H1 (cell line): ENCODE data around the gene CRTAP. TPM values are rescaled to one million over a fixed set of nuclear protein-coding genes. Genes with fewer than 3 reads are reported as not detected.

Experiments
- CTCF ChIA-PET: fragments of 300-600 bp; sonication (Branson Sonifier 250); formaldehyde crosslinking; loops from one replicate; lab custom pipeline; 2021; ENCODE audit not compliant: partially characterized antibody; lab: Charles Lee
- POLR2A ChIA-PET: fragments of 300-600 bp; sonication (Branson Sonifier 250); formaldehyde crosslinking; loops from one replicate; lab custom pipeline; 2021; ENCODE audit warnings: inconsistent platforms; ENCODE audit not compliant: partially characterized antibody; lab: Charles Lee
- DNase-seq, 2 experiments: peaks; one replicate each; pipeline versions ENCODE4 v3.0.0 to v3.0.0-alpha.2; 2010 to 2022; ENCODE audit warnings: low spot score in 2 of 2, low read depth in 1 of 2, mixed read lengths in 1 of 2
- FAIRE-seq: peaks from 2 replicates; lab custom pipeline; 2011; peaks lifted over from hg19 to GRCh38; lab: Jason Lieb, UNC
- H2AFZ ChIP-seq: 2 replicates; pipeline ENCODE4 v1.8.1; 2012; ENCODE audit warnings: low read length, inconsistent platforms
- H2AK5ac ChIP-seq: 2 replicates; pipeline ENCODE4 v1.6.1; 2013; ENCODE audit warnings: low read depth, low read length
- H2BK120ac ChIP-seq: replicated peaks from 2 replicates; pipeline ENCODE3; 2013; ENCODE audit warnings: low read depth, low read length, inconsistent platforms
- H2BK12ac ChIP-seq: 2 replicates; pipeline ENCODE4 v1.6.1; 2013; ENCODE audit warnings: low read depth, low read length
- H2BK15ac ChIP-seq: 2 replicates; pipeline ENCODE4 v1.6.1; 2013; ENCODE audit warnings: low read length
- H2BK20ac ChIP-seq: 2 replicates; pipeline ENCODE4 v1.6.1; 2013; ENCODE audit warnings: low read length
- H2BK5ac ChIP-seq: 2 replicates; pipeline ENCODE4 v1.6.1; 2013; ENCODE audit warnings: low read depth, low read length
- H3K14ac ChIP-seq: 2 replicates; pipeline ENCODE4 v1.6.1; 2013; ENCODE audit warnings: inconsistent platforms; ENCODE audit not compliant: insufficient read length
- H3K18ac ChIP-seq: 2 replicates; pipeline ENCODE4 v1.6.1; 2013; ENCODE audit warnings: low read length; ENCODE audit errors: extremely low read depth
- H3K23ac ChIP-seq: 2 replicates; pipeline ENCODE4 v1.6.1; 2013; ENCODE audit warnings: inconsistent platforms; ENCODE audit not compliant: insufficient read length
- H3K23me2 ChIP-seq: 2 replicates; pipeline ENCODE4 v1.6.1; 2013; ENCODE audit warnings: low read depth, low read length
- H3K27ac ChIP-seq: 2 replicates; pipeline ENCODE4 v1.6.1; 2011; ENCODE audit warnings: low read depth, low read length, inconsistent platforms
- H3K27me3 ChIP-seq, 4 experiments: replicated peaks in 1 of 4; 1 replicate in 1 of 4; 2 replicates in 3 of 4; pipeline versions ENCODE4 v1.6.1 to v1.8.1; 2011 to 2013; ENCODE audit warnings: low read length in 3 of 4, mild to moderate bottlenecking in 3 of 4, inconsistent platforms in 2 of 4, mixed read lengths in 2 of 4, moderate library complexity in 1 of 4; ENCODE audit not compliant: control insufficient read depth in 3 of 4, insufficient read depth in 3 of 4; ENCODE audit errors: extremely low read depth in 1 of 4
- H3K36me3 ChIP-seq, 4 experiments: 2 replicates each; pipeline versions ENCODE4 v1.6.1 to v1.8.1; 2011 to 2013; ENCODE audit warnings: mild to moderate bottlenecking in 4 of 4, low read length in 3 of 4, moderate library complexity in 2 of 4, control low read depth in 1 of 4, inconsistent platforms in 1 of 4; ENCODE audit not compliant: insufficient read depth in 4 of 4, control insufficient read depth in 2 of 4
- H3K4ac ChIP-seq: replicated peaks from 2 replicates; pipeline ENCODE3; 2013; ENCODE audit warnings: low read length, low read depth, mixed read lengths, inconsistent platforms; ENCODE audit not compliant: insufficient read length
- H3K4me1 ChIP-seq, 4 experiments: replicated peaks in 1 of 4; 1 replicate in 1 of 4; 2 replicates in 3 of 4; pipeline versions ENCODE4 v1.6.1 to v1.8.1; 2011 to 2013; ENCODE audit warnings: low read length in 3 of 4, inconsistent platforms in 2 of 4, mixed read lengths in 1 of 4; ENCODE audit not compliant: insufficient read depth in 4 of 4, control insufficient read depth in 3 of 4
- H3K4me2 ChIP-seq, 2 experiments: 2 replicates each; pipeline versions ENCODE4 v1.6.1 to v1.8.1; 2011 to 2013; ENCODE audit warnings: low read depth in 2 of 2, low read length in 2 of 2, control low read depth in 1 of 2, inconsistent platforms in 1 of 2, mild to moderate bottlenecking in 1 of 2; ENCODE audit not compliant: insufficient read depth in 1 of 2
- H3K4me3 ChIP-seq, 4 experiments: fragments of 200-600, 300-600 bp in 1 of 4; sonication (generic), shearing (Covaris generic), sonication (Bioruptor Twin) in 1 of 4; 2 replicates each; pipeline versions ENCODE4 v1.5.1 to v1.8.1; 2011 to 2016; ENCODE audit warnings: low read length in 4 of 4, low read depth in 3 of 4, control low read depth in 2 of 4, inconsistent platforms in 2 of 4, mild to moderate bottlenecking in 2 of 4, mixed read lengths in 1 of 4, moderate library complexity in 1 of 4; ENCODE audit not compliant: insufficient read depth in 2 of 4; ENCODE audit errors: extremely low read depth in 1 of 4
- H3K56ac ChIP-seq: replicated peaks from 2 replicates; pipeline ENCODE3; 2013; ENCODE audit warnings: low read depth, mild to moderate bottlenecking, mixed read lengths, low read length, inconsistent platforms; ENCODE audit not compliant: insufficient read length
- H3K79me1 ChIP-seq: 2 replicates; pipeline ENCODE4 v1.6.1; 2013; ENCODE audit warnings: low read depth, low read length, control low read depth
- H3K79me2 ChIP-seq, 2 experiments: 2 replicates each; pipeline versions ENCODE4 v1.6.1 to v1.8.1; 2012 to 2013; ENCODE audit warnings: low read length in 2 of 2, mild to moderate bottlenecking in 2 of 2, inconsistent platforms in 1 of 2; ENCODE audit not compliant: insufficient read depth in 2 of 2, control insufficient read depth in 1 of 2
- H3K9ac ChIP-seq, 4 experiments: replicated peaks in 1 of 4; 1 replicate in 1 of 4; 2 replicates in 3 of 4; pipeline versions ENCODE4 v1.6.1 to v1.8.1; 2011 to 2013; ENCODE audit warnings: low read depth in 3 of 4, low read length in 3 of 4, control low read depth in 2 of 4, mild to moderate bottlenecking in 2 of 4, moderate library complexity in 2 of 4, inconsistent platforms in 1 of 4; ENCODE audit errors: extremely low read depth in 1 of 4
- H3K9me3 ChIP-seq, 2 experiments: 2 replicates each; pipeline versions ENCODE4 v1.6.1 to v1.8.1; 2012 to 2013; ENCODE audit warnings: mild to moderate bottlenecking in 2 of 2, moderate library complexity in 2 of 2, control low read depth in 1 of 2, inconsistent platforms in 1 of 2, low read depth in 1 of 2, low read length in 1 of 2, mixed read lengths in 1 of 2; ENCODE audit not compliant: insufficient read depth in 2 of 2
- H4K20me1 ChIP-seq, 2 experiments: replicated peaks in 1 of 2; 2 replicates each; pipeline versions ENCODE3 to v1.8.1; 2011 to 2013; ENCODE audit warnings: inconsistent platforms in 2 of 2, low read length in 2 of 2, mild to moderate bottlenecking in 1 of 2; ENCODE audit not compliant: insufficient read depth in 2 of 2, control insufficient read depth in 1 of 2
- H4K5ac ChIP-seq: 2 replicates; pipeline ENCODE4 v1.6.1; 2013; ENCODE audit warnings: low read length, low read depth, mixed read lengths, inconsistent platforms; ENCODE audit not compliant: insufficient read length
- H4K8ac ChIP-seq: 2 replicates; pipeline ENCODE4 v1.8.0; 2013; ENCODE audit warnings: mild to moderate bottlenecking, moderate library complexity, low read length, inconsistent platforms; ENCODE audit not compliant: insufficient read depth; ENCODE audit errors: extremely low read depth
- H4K91ac ChIP-seq: replicated peaks from 2 replicates; pipeline ENCODE3; 2013; ENCODE audit warnings: low read length, mixed read lengths, inconsistent platforms; ENCODE audit not compliant: insufficient read length
- CHD1 ChIP-seq: IDR thresholded peaks from 2 replicates; pipeline ENCODE4 v1.6.1; 2012; ENCODE audit warnings: low read depth, low read length, improper control_type of control experiment
- HDAC2 ChIP-seq, 2 experiments: fragments of 300-600 bp in 1 of 2; sonication (generic) in 1 of 2; IDR thresholded peaks; 2 replicates each; pipeline ENCODE4 v1.6.1; 2011 to 2012; ENCODE audit warnings: low read depth in 2 of 2, low read length in 2 of 2, mild to moderate bottlenecking in 2 of 2, moderate library complexity in 2 of 2, borderline replicate concordance in 1 of 2, inconsistent platforms in 1 of 2
- TEAD4 ChIP-seq: IDR thresholded peaks from 2 replicates; pipeline ENCODE4 v1.6.1; 2012; ENCODE audit warnings: low read depth, low read length, inconsistent platforms, mixed read lengths
- ZNF274 ChIP-seq: IDR thresholded peaks from 2 replicates; pipeline ENCODE4 v1.7.0; 2012; ENCODE audit warnings: low read length, borderline replicate concordance; ENCODE audit errors: extremely low read depth
- WGBS, 2 experiments: shearing (Covaris generic) in 1 of 2; methylation state at CpG; one replicate each; pipeline versions ENCODE4 v1.1.6 to v1.1.7; 2013 to 2015; ENCODE audit warnings: low lambda C conversion rate in 2 of 2, mixed read lengths in 2 of 2, inconsistent platforms in 1 of 2, low coverage in 1 of 2, missing lambda C conversion rate in 1 of 2; ENCODE audit not compliant: insufficient replicate concordance in 2 of 2, insufficient coverage in 1 of 2, insufficient read length in 1 of 2; ENCODE audit errors: extremely low coverage in 1 of 2, missing lambda C conversion rate in 1 of 2; 5-methylcytosine and 5-hydroxymethylcytosine counted together
- polyA plus RNA-seq, 7 experiments: library from polyadenylated mRNA; depleted of rRNA in 3 of 7; stranded (reverse) in 5 of 7; unstranded in 2 of 7; fragments of >200 nt in 5 of 7; fragments of 200-250 nt in 2 of 7; gene quantifications; 1 replicate in 5 of 7; 2 replicates in 1 of 7; 4 replicates in 1 of 7; pipeline versions ENCODE4 v1.2.1 to v1.2.3, GENCODE V29; 2011 to 2013; ENCODE audit warnings: missing spikeins in 2 of 7, mixed read lengths in 2 of 7
- total RNA-seq: library from RNA; stranded (reverse); fragmentation: NEBNext Ultra II Directional; extraction: Animal tissue kit (Norgen Biotek cat#: 25700); gene quantifications from 2 replicates; pipeline ENCODE4 v1.2.1, GENCODE V29; 2021
- TF ChIP-seq, protein P1 (sequence below): IDR thresholded peaks from 2 replicates; pipeline ENCODE4 v1.6.1; 2012; ENCODE audit warnings: low read length, inconsistent platforms
- TF ChIP-seq, protein P2 (sequence below): IDR thresholded peaks from 2 replicates; pipeline ENCODE4 v1.6.1; 2011; ENCODE audit warnings: low read length, improper control_type of control experiment
- TF ChIP-seq, protein P3 (sequence below), 3 experiments: IDR thresholded peaks; 1 replicate in 2 of 3; 2 replicates in 1 of 3; pipeline versions ENCODE4 v1.5.1 to v1.6.1; 2011; ENCODE audit warnings: low read length in 3 of 3, mild to moderate bottlenecking in 3 of 3, inconsistent platforms in 2 of 3, low read depth in 1 of 3, moderate library complexity in 1 of 3; ENCODE audit not compliant: insufficient read depth in 1 of 3; ENCODE audit errors: control extremely low read depth in 1 of 3

The CRTAP gene
- total and polyA plus RNA-seq, 2 of the 8 experiments (the other 6 are each of a cell fraction or from before 2014, with no cell fraction given), result 159 to 188 TPM

DNA sequence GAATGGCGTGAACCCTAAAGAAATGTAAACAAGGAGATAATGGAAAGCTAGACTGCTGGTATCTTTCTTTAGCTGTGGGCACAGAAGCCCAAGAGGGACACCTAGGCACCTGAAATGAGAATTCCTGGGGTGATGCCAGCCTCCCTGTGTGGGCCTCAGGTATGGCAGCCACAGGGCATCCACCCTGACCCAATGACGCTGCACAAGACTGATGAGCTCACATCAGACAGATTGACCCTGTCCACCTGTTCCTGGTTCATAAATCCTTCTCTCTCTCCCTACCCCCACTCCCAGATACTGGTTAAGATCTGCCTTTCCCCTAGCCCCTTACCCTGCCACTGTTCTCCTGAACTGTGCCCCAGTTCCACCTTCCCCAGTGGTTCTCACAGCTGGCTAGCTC is 18.4 kb upstream of the CRTAP start:
- H3K27me3 ChIP-seq, result no peaks in the 10 kb centered on the region; a peak in 2 of 7 replicates
- no peak for TF ChIP-seq CHD1
- TF ChIP-seq HDAC2 (IDR thresholded peaks at IDR 0.05; ENCODE audit: borderline replicate concordance in 1 of 2, low read depth in 2 of 2, low read length in 2 of 2), result no peak
- TF ChIP-seq, protein P1, sequence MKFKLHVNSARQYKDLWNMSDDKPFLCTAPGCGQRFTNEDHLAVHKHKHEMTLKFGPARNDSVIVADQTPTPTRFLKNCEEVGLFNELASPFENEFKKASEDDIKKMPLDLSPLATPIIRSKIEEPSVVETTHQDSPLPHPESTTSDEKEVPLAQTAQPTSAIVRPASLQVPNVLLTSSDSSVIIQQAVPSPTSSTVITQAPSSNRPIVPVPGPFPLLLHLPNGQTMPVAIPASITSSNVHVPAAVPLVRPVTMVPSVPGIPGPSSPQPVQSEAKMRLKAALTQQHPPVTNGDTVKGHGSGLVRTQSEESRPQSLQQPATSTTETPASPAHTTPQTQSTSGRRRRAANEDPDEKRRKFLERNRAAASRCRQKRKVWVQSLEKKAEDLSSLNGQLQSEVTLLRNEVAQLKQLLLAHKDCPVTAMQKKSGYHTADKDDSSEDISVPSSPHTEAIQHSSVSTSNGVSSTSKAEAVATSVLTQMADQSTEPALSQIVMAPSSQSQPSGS, result no peak
- no peak for TF ChIP-seq TEAD4
- no peak for TF ChIP-seq ZNF274
- TF ChIP-seq, protein P2, sequence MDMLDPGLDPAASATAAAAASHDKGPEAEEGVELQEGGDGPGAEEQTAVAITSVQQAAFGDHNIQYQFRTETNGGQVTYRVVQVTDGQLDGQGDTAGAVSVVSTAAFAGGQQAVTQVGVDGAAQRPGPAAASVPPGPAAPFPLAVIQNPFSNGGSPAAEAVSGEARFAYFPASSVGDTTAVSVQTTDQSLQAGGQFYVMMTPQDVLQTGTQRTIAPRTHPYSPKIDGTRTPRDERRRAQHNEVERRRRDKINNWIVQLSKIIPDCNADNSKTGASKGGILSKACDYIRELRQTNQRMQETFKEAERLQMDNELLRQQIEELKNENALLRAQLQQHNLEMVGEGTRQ, result no peak
- TF ChIP-seq, protein P3, sequence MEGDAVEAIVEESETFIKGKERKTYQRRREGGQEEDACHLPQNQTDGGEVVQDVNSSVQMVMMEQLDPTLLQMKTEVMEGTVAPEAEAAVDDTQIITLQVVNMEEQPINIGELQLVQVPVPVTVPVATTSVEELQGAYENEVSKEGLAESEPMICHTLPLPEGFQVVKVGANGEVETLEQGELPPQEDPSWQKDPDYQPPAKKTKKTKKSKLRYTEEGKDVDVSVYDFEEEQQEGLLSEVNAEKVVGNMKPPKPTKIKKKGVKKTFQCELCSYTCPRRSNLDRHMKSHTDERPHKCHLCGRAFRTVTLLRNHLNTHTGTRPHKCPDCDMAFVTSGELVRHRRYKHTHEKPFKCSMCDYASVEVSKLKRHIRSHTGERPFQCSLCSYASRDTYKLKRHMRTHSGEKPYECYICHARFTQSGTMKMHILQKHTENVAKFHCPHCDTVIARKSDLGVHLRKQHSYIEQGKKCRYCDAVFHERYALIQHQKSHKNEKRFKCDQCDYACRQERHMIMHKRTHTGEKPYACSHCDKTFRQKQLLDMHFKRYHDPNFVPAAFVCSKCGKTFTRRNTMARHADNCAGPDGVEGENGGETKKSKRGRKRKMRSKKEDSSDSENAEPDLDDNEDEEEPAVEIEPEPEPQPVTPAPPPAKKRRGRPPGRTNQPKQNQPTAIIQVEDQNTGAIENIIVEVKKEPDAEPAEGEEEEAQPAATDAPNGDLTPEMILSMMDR (IDR thresholded peaks at IDR 0.05; ENCODE audit: control extremely low read depth in 1 of 3, insufficient read depth in 1 of 3, low read depth in 1 of 3, low read length in 3 of 3), result no peak

More for the DNA sequence above, 18.4 kb upstream of the CRTAP start:
- Histone ChIP-seq H2BK120ac (no peak overlapping the region), H2AK5ac (no peak overlapping the region), H4K5ac (no peak overlapping the region), H3K18ac (no peak overlapping the region), H3K14ac (no peak overlapping the region), H4K91ac (no peak overlapping the region), H3K4me1 (peaks cover 0 to 3% (median 2%) of the 10 kb centered on the region in 4 experiments; a peak in 4 of 7 replicates), H3K79me2 (peaks cover 0 to 34% of the 10 kb centered on the region in 2 experiments; a peak in 2 of 4 replicates), H2AFZ (no peak overlapping the region), H4K8ac (no peak overlapping the region), H2BK5ac (no peak overlapping the region), H2BK12ac (no peak overlapping the region), H3K9me3 (no peaks in the 10 kb centered on the region), H3K23ac (no peak overlapping the region), H2BK20ac (no peak overlapping the region), H3K36me3 (peaks cover 3 to 9% (median 7%) of the 10 kb centered on the region in 4 experiments; a peak in 6 of 8 replicates), H3K4ac (no peak overlapping the region), H3K27ac (no peak overlapping the region), H2BK15ac (no peak overlapping the region), H3K23me2 (peaks cover 10% of the 10 kb centered on the region), H3K4me3 (peak overlapping the region in 3 of 4 experiments; percentile 68 to 89 (median 84); a peak in 5 of 8 replicates), H3K79me1 (peaks cover 23% of the 10 kb centered on the region), H3K9ac (no peak overlapping the region), H3K4me2 (peak overlapping the region; percentile 82 to 87), H4K20me1 (peaks cover 0 to 16% of the 10 kb centered on the region in 2 experiments), H3K56ac (no peak overlapping the region)
- CTCF ChIA-PET, result interaction anchor here (0.7 to 3.6 kb wide), 6 partner anchors 9 to 148 kb away, joined by 3 to 33 read pairs (median 3); no protein-coding TSS in a partner anchor
- DNase-seq, result no peak
- FAIRE-seq, result no peak
- POLR2A ChIA-PET, result interaction anchor here (1.2 to 1.7 kb wide), 5 partner anchors 9 to 123 kb away, joined by 3 to 8 read pairs (median 4); partner anchors contain the start of gene SUSD5
- WGBS, 2 experiments, result 82% methylated on average over 2 of the region's 2 CpGs; no CpG with 5 or more reads in 1 of the 2 experiments
